SK-N-SH treated with all-trans-retinoic acid at 6 μM for 48 hours (cell line): ENCODE results near the gene ATXN10.
"Not testable (repeated sequence)": the region's sequence is repeated elsewhere in the genome, so short reads cannot be mapped to it uniquely, and the experiment has no call there.

Experiments used
- ATAC-seq: fragments of 200-7000 bp; cut with Tn5 transposase; 3 replicates; pipeline ENCODE4 v1.9.1; 2020; ENCODE audit warnings: mild to moderate bottlenecking, moderate library complexity
- ARNTL ChIP-seq: fragments of 450-650 bp; formaldehyde crosslinking; IDR thresholded peaks from 2 replicates; pipeline ENCODE4 v1.5.0; 2020; ENCODE audit warnings: low read depth, mild to moderate bottlenecking, moderate library complexity, borderline replicate concordance
- CSDC2 ChIP-seq: fragments of 250-450 bp; sonication (Bioruptor Pico); IDR thresholded peaks from 2 replicates; pipeline ENCODE4 v1.5.0; 2020; ENCODE audit warnings: mild to moderate bottlenecking, moderate library complexity
- ESRRG ChIP-seq: fragments of 250-450 bp; sonication (Bioruptor Pico); IDR thresholded peaks from 2 replicates; pipeline ENCODE4 v1.6.1; 2021; ENCODE audit warnings: mild to moderate bottlenecking
- GLIS3 ChIP-seq: fragments of 250-450 bp; sonication (Bioruptor Pico); IDR thresholded peaks from 2 replicates; pipeline ENCODE4 v1.5.0; 2020; ENCODE audit warnings: mild to moderate bottlenecking, moderate library complexity
- ISL1 ChIP-seq: fragments of 250-450 bp; sonication (Bioruptor Pico); IDR thresholded peaks from 2 replicates; pipeline ENCODE4 v2.1.2; 2022; ENCODE audit warnings: mild to moderate bottlenecking, moderate library complexity
- OSR1 ChIP-seq: fragments of 250-450 bp; sonication (Bioruptor Pico); IDR thresholded peaks from 2 replicates; pipeline ENCODE4 v1.8.0; 2022; ENCODE audit warnings: moderate library complexity, mild to moderate bottlenecking, inconsistent platforms
- PPARA ChIP-seq: fragments of 250-450 bp; sonication (Bioruptor Pico); IDR thresholded peaks from 2 replicates; pipeline ENCODE4 v1.5.0; 2020; ENCODE audit warnings: mild to moderate bottlenecking, borderline replicate concordance
- RARB ChIP-seq: fragments of 250-450 bp; sonication (Bioruptor Pico); IDR thresholded peaks from 2 replicates; pipeline ENCODE4 v1.8.0; 2021; ENCODE audit warnings: mild to moderate bottlenecking, moderate library complexity
- SNAI2 ChIP-seq: fragments of 250-450 bp; sonication (Bioruptor Pico); IDR thresholded peaks from 2 replicates; pipeline ENCODE4 v1.5.0; 2020; ENCODE audit warnings: mild to moderate bottlenecking, moderate library complexity
- TOX ChIP-seq: fragments of 250-450 bp; sonication (Bioruptor Pico); IDR thresholded peaks from 2 replicates; pipeline ENCODE4 v1.8.0; 2021; ENCODE audit warnings: mild to moderate bottlenecking, moderate library complexity, borderline replicate concordance
- ZFP3 ChIP-seq: fragments of 250-450 bp; sonication (Bioruptor Pico); IDR thresholded peaks from 2 replicates; pipeline ENCODE4 v1.5.0; 2020; ENCODE audit warnings: mild to moderate bottlenecking, moderate library complexity
- ZFP30 ChIP-seq: fragments of 450-650 bp; formaldehyde crosslinking; IDR thresholded peaks from 2 replicates; pipeline ENCODE4 v1.5.0; 2022; ENCODE audit warnings: mild to moderate bottlenecking, moderate library complexity
- ZNF565 ChIP-seq: fragments of 450-650 bp; formaldehyde crosslinking; conservative IDR thresholded peaks from 2 replicates; pipeline ENCODE4 v1.5.0; 2020; ENCODE audit warnings: low read depth, mild to moderate bottlenecking, moderate library complexity
- ZNF70 ChIP-seq: fragments of 450-650 bp; formaldehyde crosslinking; IDR thresholded peaks from 2 replicates; pipeline ENCODE4 v1.5.0; 2020; ENCODE audit warnings: mild to moderate bottlenecking, moderate library complexity
- TF ChIP-seq, protein P1 (sequence below): fragments of 250-450 bp; sonication (Bioruptor Pico); IDR thresholded peaks from 2 replicates; pipeline ENCODE4 v1.5.1; 2020; ENCODE audit warnings: low read depth, mild to moderate bottlenecking, moderate library complexity
- TF ChIP-seq, protein P2 (sequence below): fragments of 250-450 bp; sonication (Bioruptor Pico); IDR thresholded peaks from 2 replicates; pipeline ENCODE4 v1.8.0; 2020; ENCODE audit warnings: mild to moderate bottlenecking, moderate library complexity, borderline replicate concordance
- TF ChIP-seq, protein P3 (sequence below): fragments of 250-450 bp; sonication (Bioruptor Pico); IDR thresholded peaks from 2 replicates; pipeline ENCODE4 v1.8.0; 2021; ENCODE audit warnings: low read depth, mild to moderate bottlenecking, moderate library complexity, borderline replicate concordance
- TF ChIP-seq, protein P4 (sequence below): fragments of 250-450 bp; sonication (Bioruptor Pico); IDR thresholded peaks from 2 replicates; pipeline ENCODE4 v1.5.1; 2021; ENCODE audit warnings: mild to moderate bottlenecking, moderate library complexity
- TF ChIP-seq, protein P5 (sequence below): fragments of 250-450 bp; sonication (Bioruptor Pico); IDR thresholded peaks from 2 replicates; pipeline ENCODE4 v1.5.0; 2020; ENCODE audit warnings: mild to moderate bottlenecking, moderate library complexity

The ATXN10 gene

DNA sequence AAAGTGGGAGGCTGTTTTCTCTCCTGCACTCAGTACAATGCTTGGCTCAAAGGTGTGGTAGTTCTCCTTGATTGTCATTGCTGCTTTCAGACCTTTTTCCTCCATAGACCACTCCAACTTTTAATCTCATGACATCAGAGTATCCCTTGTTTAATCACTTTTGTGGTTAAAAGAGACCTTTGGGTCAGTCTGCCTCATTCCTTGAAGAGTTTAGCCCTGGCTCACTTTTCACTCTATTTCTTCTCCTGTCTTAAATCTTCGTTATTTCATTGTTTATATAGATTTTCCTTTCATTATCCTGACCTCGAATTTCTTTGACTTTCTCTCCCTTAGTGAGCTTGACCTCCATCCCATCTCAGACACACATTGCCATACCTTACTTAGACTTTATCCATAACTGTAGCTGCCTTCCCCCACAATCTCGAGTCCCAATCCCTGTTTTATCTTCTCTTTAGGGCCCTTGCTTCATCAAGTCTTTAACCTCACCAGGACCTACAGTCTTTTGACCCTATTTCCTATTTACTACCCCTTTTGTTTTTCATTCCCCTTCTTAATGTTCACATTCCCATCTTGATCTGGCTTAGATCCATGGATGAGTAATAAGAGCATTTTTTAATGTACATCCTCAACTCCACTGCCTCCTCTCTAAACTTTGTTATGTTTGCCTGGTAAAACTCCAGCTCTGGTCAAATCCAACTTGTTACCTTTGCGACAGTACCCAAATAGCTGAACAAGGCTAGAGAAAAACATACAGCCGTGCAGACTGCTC lies 9.5 kb downstream of the ATXN10 start:
- ATAC-seq = peak; percentile 66
- no peak for TF ChIP-seq RARB (CRISPR knock-in tag)
- TF ChIP-seq ISL1 (CRISPR knock-in tag) = peak; percentile 64
- TF ChIP-seq SNAI2 (CRISPR knock-in tag) = no peak
- TF ChIP-seq, protein P1, sequence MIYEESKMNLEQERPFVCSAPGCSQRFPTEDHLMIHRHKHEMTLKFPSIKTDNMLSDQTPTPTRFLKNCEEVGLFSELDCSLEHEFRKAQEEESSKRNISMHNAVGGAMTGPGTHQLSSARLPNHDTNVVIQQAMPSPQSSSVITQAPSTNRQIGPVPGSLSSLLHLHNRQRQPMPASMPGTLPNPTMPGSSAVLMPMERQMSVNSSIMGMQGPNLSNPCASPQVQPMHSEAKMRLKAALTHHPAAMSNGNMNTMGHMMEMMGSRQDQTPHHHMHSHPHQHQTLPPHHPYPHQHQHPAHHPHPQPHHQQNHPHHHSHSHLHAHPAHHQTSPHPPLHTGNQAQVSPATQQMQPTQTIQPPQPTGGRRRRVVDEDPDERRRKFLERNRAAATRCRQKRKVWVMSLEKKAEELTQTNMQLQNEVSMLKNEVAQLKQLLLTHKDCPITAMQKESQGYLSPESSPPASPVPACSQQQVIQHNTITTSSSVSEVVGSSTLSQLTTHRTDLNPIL (CRISPR knock-in tag) = peak; percentile 10; the same call in 1 of the 2 replicates
- TF ChIP-seq, protein P2, sequence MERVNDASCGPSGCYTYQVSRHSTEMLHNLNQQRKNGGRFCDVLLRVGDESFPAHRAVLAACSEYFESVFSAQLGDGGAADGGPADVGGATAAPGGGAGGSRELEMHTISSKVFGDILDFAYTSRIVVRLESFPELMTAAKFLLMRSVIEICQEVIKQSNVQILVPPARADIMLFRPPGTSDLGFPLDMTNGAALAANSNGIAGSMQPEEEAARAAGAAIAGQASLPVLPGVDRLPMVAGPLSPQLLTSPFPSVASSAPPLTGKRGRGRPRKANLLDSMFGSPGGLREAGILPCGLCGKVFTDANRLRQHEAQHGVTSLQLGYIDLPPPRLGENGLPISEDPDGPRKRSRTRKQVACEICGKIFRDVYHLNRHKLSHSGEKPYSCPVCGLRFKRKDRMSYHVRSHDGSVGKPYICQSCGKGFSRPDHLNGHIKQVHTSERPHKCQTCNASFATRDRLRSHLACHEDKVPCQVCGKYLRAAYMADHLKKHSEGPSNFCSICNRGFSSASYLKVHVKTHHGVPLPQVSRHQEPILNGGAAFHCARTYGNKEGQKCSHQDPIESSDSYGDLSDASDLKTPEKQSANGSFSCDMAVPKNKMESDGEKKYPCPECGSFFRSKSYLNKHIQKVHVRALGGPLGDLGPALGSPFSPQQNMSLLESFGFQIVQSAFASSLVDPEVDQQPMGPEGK (CRISPR knock-in tag) = 0 out of 2 replicates have a peak, but pooled peaks have one; percentile 42
- no peak for TF ChIP-seq ARNTL (CRISPR knock-in tag)

DNA sequence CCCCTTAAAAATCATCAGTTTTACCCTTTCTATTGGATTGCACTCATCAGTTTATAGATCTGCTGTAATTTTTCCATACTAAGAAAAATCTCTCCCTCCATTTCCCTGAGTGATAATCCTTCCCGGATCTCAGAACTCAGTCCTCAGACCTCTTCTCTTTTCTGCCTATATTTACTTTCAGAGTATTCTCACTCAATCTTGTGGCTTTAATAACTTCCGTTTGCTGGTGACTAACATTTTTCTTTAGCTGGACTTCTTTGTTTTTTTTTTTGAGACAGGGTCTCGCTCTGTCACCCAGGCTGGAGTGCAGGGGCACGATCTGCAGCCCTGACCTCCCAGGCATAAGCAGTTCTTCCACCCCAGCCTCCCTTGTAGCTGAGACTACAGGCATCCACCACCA lies 10.4 kb downstream of the ATXN10 start:
- ATAC-seq = no peak
- TF ChIP-seq, protein P3, sequence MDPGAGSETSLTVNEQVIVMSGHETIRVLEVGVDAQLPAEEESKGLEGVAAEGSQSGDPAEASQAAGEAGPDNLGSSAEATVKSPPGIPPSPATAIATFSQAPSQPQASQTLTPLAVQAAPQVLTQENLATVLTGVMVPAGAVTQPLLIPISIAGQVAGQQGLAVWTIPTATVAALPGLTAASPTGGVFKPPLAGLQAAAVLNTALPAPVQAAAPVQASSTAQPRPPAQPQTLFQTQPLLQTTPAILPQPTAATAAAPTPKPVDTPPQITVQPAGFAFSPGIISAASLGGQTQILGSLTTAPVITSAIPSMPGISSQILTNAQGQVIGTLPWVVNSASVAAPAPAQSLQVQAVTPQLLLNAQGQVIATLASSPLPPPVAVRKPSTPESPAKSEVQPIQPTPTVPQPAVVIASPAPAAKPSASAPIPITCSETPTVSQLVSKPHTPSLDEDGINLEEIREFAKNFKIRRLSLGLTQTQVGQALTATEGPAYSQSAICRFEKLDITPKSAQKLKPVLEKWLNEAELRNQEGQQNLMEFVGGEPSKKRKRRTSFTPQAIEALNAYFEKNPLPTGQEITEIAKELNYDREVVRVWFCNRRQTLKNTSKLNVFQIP (CRISPR knock-in tag) = no peak
- TF ChIP-seq PPARA (CRISPR knock-in tag) (no peak), GLIS3 (CRISPR knock-in tag) (no peak), SNAI2 (CRISPR knock-in tag) (no peak), ZNF70 (CRISPR knock-in tag) (no peak), ZFP3 (CRISPR knock-in tag) (no peak), ZFP30 (CRISPR knock-in tag) (no peak), RARB (CRISPR knock-in tag) (no peak), TOX (CRISPR knock-in tag) (no peak), OSR1 (CRISPR knock-in tag) (no peak), CSDC2 (no peak), ZNF565 (CRISPR knock-in tag) (no peak), ESRRG (no peak)
- TF ChIP-seq, protein P2 (CRISPR knock-in tag) = no peak
- TF ChIP-seq, protein P4, sequence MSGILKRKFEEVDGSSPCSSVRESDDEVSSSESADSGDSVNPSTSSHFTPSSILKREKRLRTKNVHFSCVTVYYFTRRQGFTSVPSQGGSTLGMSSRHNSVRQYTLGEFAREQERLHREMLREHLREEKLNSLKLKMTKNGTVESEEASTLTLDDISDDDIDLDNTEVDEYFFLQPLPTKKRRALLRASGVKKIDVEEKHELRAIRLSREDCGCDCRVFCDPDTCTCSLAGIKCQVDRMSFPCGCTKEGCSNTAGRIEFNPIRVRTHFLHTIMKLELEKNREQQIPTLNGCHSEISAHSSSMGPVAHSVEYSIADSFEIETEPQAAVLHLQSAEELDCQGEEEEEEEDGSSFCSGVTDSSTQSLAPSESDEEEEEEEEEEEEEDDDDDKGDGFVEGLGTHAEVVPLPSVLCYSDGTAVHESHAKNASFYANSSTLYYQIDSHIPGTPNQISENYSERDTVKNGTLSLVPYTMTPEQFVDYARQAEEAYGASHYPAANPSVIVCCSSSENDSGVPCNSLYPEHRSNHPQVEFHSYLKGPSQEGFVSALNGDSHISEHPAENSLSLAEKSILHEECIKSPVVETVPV (CRISPR knock-in tag) = no peak
- TF ChIP-seq, protein P5, sequence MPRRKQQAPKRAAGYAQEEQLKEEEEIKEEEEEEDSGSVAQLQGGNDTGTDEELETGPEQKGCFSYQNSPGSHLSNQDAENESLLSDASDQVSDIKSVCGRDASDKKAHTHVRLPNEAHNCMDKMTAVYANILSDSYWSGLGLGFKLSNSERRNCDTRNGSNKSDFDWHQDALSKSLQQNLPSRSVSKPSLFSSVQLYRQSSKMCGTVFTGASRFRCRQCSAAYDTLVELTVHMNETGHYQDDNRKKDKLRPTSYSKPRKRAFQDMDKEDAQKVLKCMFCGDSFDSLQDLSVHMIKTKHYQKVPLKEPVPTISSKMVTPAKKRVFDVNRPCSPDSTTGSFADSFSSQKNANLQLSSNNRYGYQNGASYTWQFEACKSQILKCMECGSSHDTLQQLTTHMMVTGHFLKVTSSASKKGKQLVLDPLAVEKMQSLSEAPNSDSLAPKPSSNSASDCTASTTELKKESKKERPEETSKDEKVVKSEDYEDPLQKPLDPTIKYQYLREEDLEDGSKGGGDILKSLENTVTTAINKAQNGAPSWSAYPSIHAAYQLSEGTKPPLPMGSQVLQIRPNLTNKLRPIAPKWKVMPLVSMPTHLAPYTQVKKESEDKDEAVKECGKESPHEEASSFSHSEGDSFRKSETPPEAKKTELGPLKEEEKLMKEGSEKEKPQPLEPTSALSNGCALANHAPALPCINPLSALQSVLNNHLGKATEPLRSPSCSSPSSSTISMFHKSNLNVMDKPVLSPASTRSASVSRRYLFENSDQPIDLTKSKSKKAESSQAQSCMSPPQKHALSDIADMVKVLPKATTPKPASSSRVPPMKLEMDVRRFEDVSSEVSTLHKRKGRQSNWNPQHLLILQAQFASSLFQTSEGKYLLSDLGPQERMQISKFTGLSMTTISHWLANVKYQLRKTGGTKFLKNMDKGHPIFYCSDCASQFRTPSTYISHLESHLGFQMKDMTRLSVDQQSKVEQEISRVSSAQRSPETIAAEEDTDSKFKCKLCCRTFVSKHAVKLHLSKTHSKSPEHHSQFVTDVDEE = no peak
- TF ChIP-seq, all 23 proteins: peak for 0

DNA sequence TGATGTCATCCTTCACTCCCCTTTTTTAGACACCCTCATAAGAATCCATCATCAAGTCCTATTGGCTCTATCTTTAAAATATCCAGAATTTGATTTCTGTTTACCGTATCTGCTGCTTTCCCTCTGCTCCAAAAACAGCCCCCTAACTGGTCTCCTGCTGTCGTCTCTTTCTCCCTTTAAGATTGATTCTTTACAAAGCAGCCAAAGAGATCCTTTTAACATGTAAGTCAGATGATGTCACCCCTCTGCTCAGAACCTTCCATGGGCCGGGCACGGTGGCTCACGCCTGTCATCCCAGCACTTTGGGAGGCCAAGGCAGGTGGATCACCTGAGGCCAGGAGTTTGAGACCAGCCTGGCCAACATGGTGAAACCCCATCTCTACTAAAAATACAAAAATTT lies 11.1 kb downstream of the ATXN10 start:
- not testable (repeated sequence) for ATAC-seq
